SK-N-SH (cell line): Measurements from ENCODE around the gene CLEC2D. TPM values are rescaled to one million over a fixed set of nuclear protein-coding genes. Genes with fewer than 3 reads are reported as not detected.

Experiments used
- CTCF ChIA-PET: fragments of 300-600, 350-600 bp; formaldehyde crosslinking; extraction: SDS; loops from one replicate; lab custom pipeline; 2021; lab: Yijun Ruan, JAX
- POLR2A ChIA-PET: fragments of 350-600 bp; sonication (Branson Sonifier 250); formaldehyde crosslinking; extraction: SDS; loops from one replicate; lab custom pipeline; 2020; ENCODE audit warnings: antibody characterized with exemption, inconsistent platforms; lab: Yijun Ruan, JAX
- DNase-seq: peaks from one replicate; pipeline ENCODE4 v3.0.0; 2012
- H2AFZ ChIP-seq: fragments of 200-600 bp; sonication (generic); 2 replicates; pipeline ENCODE4 v1.8.1; 2016; ENCODE audit warnings: antibody characterized with exemption, mild to moderate bottlenecking, low read depth
- H3F3A ChIP-seq: fragments of 200-600 bp; sonication (generic); replicated peaks from 2 replicates; pipeline ENCODE3; 2016; ENCODE audit warnings: antibody characterized with exemption, mild to moderate bottlenecking; ENCODE audit not compliant: insufficient read depth
- H3K27ac ChIP-seq, 2 experiments: fragments of 200-500 bp in 1 of 2; fragments of 200-600 bp in 1 of 2; sonication (Bioruptor generic) in 1 of 2; sonication (generic), shearing (Covaris generic) in 1 of 2; 2 replicates each; pipeline versions ENCODE4 v1.5.1 to v1.6.1; 2014 to 2016; ENCODE audit warnings: low read depth in 2 of 2, inconsistent platforms in 1 of 2, low read length in 1 of 2, mild to moderate bottlenecking in 1 of 2, mixed read lengths in 1 of 2
- H3K27me3 ChIP-seq: fragments of 200-600 bp; sonication (generic), shearing (Covaris generic); 2 replicates; pipeline ENCODE4 v1.6.1; 2016; ENCODE audit warnings: mixed run types; ENCODE audit not compliant: insufficient read depth
- H3K36me3 ChIP-seq, 2 experiments: fragments of 200-500 bp in 1 of 2; fragments of 200-600 bp in 1 of 2; sonication (Bioruptor generic) in 1 of 2; sonication (generic) in 1 of 2; replicated peaks in 1 of 2; 2 replicates each; pipeline versions ENCODE3 to v1.5.1; 2014 to 2016; ENCODE audit warnings: low read length in 1 of 2, mild to moderate bottlenecking in 1 of 2; ENCODE audit not compliant: insufficient read depth in 2 of 2, control insufficient read depth in 1 of 2
- H3K4me1 ChIP-seq, 2 experiments: fragments of 200-500 bp in 1 of 2; fragments of 200-600 bp in 1 of 2; sonication (Bioruptor generic) in 1 of 2; sonication (generic), shearing (Covaris generic) in 1 of 2; 2 replicates each; pipeline versions ENCODE4 v1.5.1 to v1.6.1; 2014 to 2016; ENCODE audit warnings: low read depth in 1 of 2, low read length in 1 of 2, mixed run types in 1 of 2; ENCODE audit not compliant: insufficient read depth in 2 of 2, control insufficient read depth in 1 of 2
- H3K4me2 ChIP-seq: fragments of 200-600 bp; sonication (generic), shearing (Covaris generic); 2 replicates; pipeline ENCODE4 v1.6.1; 2017; ENCODE audit warnings: mixed run types
- H3K4me3 ChIP-seq, 2 experiments: fragments of 200-500 bp in 1 of 2; fragments of 200-600 bp in 1 of 2; sonication (Bioruptor generic) in 1 of 2; sonication (generic), shearing (Covaris generic) in 1 of 2; 2 replicates each; pipeline versions ENCODE4 v1.5.1 to v1.8.1; 2014 to 2016; ENCODE audit warnings: low read depth in 2 of 2, inconsistent platforms in 1 of 2, low read length in 1 of 2, mild to moderate bottlenecking in 1 of 2, mixed read lengths in 1 of 2, moderate library complexity in 1 of 2
- H3K79me2 ChIP-seq: fragments of 200-600 bp; sonication (generic); 2 replicates; pipeline ENCODE4 v1.8.1; 2017; ENCODE audit warnings: mild to moderate bottlenecking; ENCODE audit not compliant: insufficient read depth
- H3K9ac ChIP-seq: fragments of 200-600 bp; sonication (generic); 2 replicates; pipeline ENCODE4 v1.6.1; 2017; ENCODE audit warnings: mixed run types
- H3K9me2 ChIP-seq: fragments of 200-600 bp; sonication (generic); 2 replicates; pipeline ENCODE4 v1.6.1; 2017; ENCODE audit warnings: mixed run types
- H3K9me3 ChIP-seq: fragments of 200-600 bp; sonication (generic); 2 replicates; pipeline ENCODE4 v1.6.1; 2017; ENCODE audit warnings: mixed run types, mild to moderate bottlenecking, moderate library complexity
- H4K20me1 ChIP-seq: fragments of 200-600 bp; sonication (generic); 2 replicates; pipeline ENCODE4 v1.6.1; 2017; ENCODE audit warnings: mild to moderate bottlenecking, mixed run types; ENCODE audit not compliant: insufficient read depth
- CTCF ChIP-seq: fragments of 200-600 bp; sonication (generic); IDR thresholded peaks from 2 replicates; pipeline ENCODE4 v1.6.1; 2017; ENCODE audit warnings: antibody characterized with exemption, mild to moderate bottlenecking, moderate library complexity
- EP300 ChIP-seq, 2 experiments: IDR thresholded peaks; 2 replicates each; pipeline versions ENCODE4 v1.4.0 to v1.6.1; 2012; ENCODE audit warnings: borderline replicate concordance in 1 of 2, low read depth in 1 of 2, low read length in 1 of 2
- EZH2phosphoT487 ChIP-seq: fragments of 200-600 bp; sonication (generic); IDR thresholded peaks from 2 replicates; pipeline ENCODE4 v1.6.1; 2017; ENCODE audit warnings: low read depth, mixed run types, mild to moderate bottlenecking, antibody characterized with exemption, moderate library complexity, borderline replicate concordance
- FOXM1 ChIP-seq: IDR thresholded peaks from 2 replicates; pipeline ENCODE4 v1.4.0; 2012; ENCODE audit warnings: low read depth, mild to moderate bottlenecking
- MAX ChIP-seq: IDR thresholded peaks from 2 replicates; pipeline ENCODE4 v1.4.0; 2012; ENCODE audit warnings: low read depth
- PBX3 ChIP-seq: IDR thresholded peaks from 2 replicates; pipeline ENCODE4; 2012
- RAD21 ChIP-seq: IDR thresholded peaks from 2 replicates; pipeline ENCODE4 v1.6.1; 2012; ENCODE audit warnings: mild to moderate bottlenecking, low read length
- RCOR1 ChIP-seq: fragments of 150-350 bp; IDR thresholded peaks from 2 replicates; pipeline ENCODE4 v1.6.1; 2017; ENCODE audit warnings: antibody characterized with exemption, low read length
- SIN3A ChIP-seq: IDR thresholded peaks from 2 replicates; pipeline ENCODE4 v1.6.1; 2012; ENCODE audit warnings: low read depth, mild to moderate bottlenecking, low read length, moderate library complexity, borderline replicate concordance
- SMC3 ChIP-seq: IDR thresholded peaks from 2 replicates; pipeline ENCODE4 v1.6.1; 2012; ENCODE audit warnings: low read depth, low read length, improper control_type of control experiment
- TAF1 ChIP-seq: IDR thresholded peaks from 2 replicates; pipeline ENCODE4 v1.6.1; 2012; ENCODE audit warnings: low read depth, mild to moderate bottlenecking, low read length, moderate library complexity, borderline replicate concordance
- TEAD4 ChIP-seq: IDR thresholded peaks from 2 replicates; pipeline ENCODE4 v1.4.0; 2012; ENCODE audit warnings: mild to moderate bottlenecking, borderline replicate concordance; ENCODE audit not compliant: insufficient read depth
- USF2 ChIP-seq: fragments of 150-350 bp; IDR thresholded peaks from 2 replicates; pipeline ENCODE4 v1.6.1; 2017; ENCODE audit warnings: antibody characterized with exemption, low read length, low read depth, borderline replicate concordance
- YY1 ChIP-seq: IDR thresholded peaks from 2 replicates; pipeline ENCODE4 v1.4.0; 2012; ENCODE audit warnings: low read depth, mild to moderate bottlenecking
- WGBS: methylation state at CpG from one replicate; pipeline ENCODE4 v1.1.6; 2017; ENCODE audit warnings: low lambda C conversion rate; 5-methylcytosine and 5-hydroxymethylcytosine counted together
- polyA plus RNA-seq, 3 experiments: library from polyadenylated mRNA; depleted of rRNA; stranded (reverse); fragments of >200 nt; gene quantifications; 2 replicates each; pipeline ENCODE4 v1.2.3, GENCODE V29; 2012

The CLEC2D gene
- polyA plus RNA-seq, 1 of the 3 experiments (the other 2 are of a cell fraction): 0.81 TPM

GRCh38 chr12:9700606-9700956 is 31.1 kb downstream of the CLEC2D start:
- H4K20me1 ChIP-seq: no peaks in the 10 kb centered on the region
- no peaks in the 10 kb centered on the region for H3K9me3 ChIP-seq
- H2AFZ ChIP-seq: no peak overlapping the region
- ChIA-PET CTCF (interaction anchor here (1.5 to 1.9 kb wide), 3 partner anchors 7 to 66 kb away, joined by 3 to 13 read pairs (median 4); no protein-coding TSS in a partner anchor), POLR2A (no interaction called here)
- H3K9me2 ChIP-seq: no peaks in the 10 kb centered on the region
- no peak overlapping the region for H3K27ac ChIP-seq
- H3K36me3 ChIP-seq: no peaks in the 10 kb centered on the region
- H3K4me3 ChIP-seq: no peak overlapping the region
- H3K4me2 ChIP-seq: no peak overlapping the region
- no peak for DNase-seq
- H3K27me3 ChIP-seq: no peaks in the 10 kb centered on the region
- no peak overlapping the region for H3K9ac ChIP-seq
- H3F3A ChIP-seq: no peaks in the 10 kb centered on the region
- H3K4me1 ChIP-seq: no peaks in the 10 kb centered on the region
- no peak for TF ChIP-seq TEAD4
- TF ChIP-seq CTCF: no peak
- no peak for TF ChIP-seq USF2
- no peak for TF ChIP-seq SIN3A
- no peak for TF ChIP-seq FOXM1
- TF ChIP-seq RCOR1: no peak
- TF ChIP-seq MAX: no peak
- TF ChIP-seq EZH2phosphoT487: no peak
- TF ChIP-seq EP300 (IDR thresholded peaks at IDR 0.05; ENCODE audit: borderline replicate concordance in 1 of 2, low read depth in 1 of 2, low read length in 1 of 2): no peak
- TF ChIP-seq RAD21: no peak
- no peak for TF ChIP-seq SMC3
- no peak for TF ChIP-seq TAF1
- TF ChIP-seq YY1: no peak
- no peak for TF ChIP-seq PBX3
- no peaks in the 10 kb centered on the region for H3K79me2 ChIP-seq
- 20% methylated on average over 2 of the region's 2 CpGs for WGBS
